ENCODE results near the gene USF2.

- TF ChIP-seq, protein P1, sequence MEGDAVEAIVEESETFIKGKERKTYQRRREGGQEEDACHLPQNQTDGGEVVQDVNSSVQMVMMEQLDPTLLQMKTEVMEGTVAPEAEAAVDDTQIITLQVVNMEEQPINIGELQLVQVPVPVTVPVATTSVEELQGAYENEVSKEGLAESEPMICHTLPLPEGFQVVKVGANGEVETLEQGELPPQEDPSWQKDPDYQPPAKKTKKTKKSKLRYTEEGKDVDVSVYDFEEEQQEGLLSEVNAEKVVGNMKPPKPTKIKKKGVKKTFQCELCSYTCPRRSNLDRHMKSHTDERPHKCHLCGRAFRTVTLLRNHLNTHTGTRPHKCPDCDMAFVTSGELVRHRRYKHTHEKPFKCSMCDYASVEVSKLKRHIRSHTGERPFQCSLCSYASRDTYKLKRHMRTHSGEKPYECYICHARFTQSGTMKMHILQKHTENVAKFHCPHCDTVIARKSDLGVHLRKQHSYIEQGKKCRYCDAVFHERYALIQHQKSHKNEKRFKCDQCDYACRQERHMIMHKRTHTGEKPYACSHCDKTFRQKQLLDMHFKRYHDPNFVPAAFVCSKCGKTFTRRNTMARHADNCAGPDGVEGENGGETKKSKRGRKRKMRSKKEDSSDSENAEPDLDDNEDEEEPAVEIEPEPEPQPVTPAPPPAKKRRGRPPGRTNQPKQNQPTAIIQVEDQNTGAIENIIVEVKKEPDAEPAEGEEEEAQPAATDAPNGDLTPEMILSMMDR (IDR thresholded peaks at IDR 0.05): no peak
- TF ChIP-seq POLR2A (IDR thresholded peaks at IDR 0.05): no peak
- no peak for TF ChIP-seq EP300 (IDR thresholded peaks at IDR 0.05)
Observed at GRCh38 chr19:35265126-35265899, 3.4 kb upstream of the USF2 start.

Measured in stomach (tissue), 4 donors.